Right cardiac atrium (tissue), 5 donors: ENCODE measurements around the gene ASPG. TPM values are rescaled to one million over a fixed set of nuclear protein-coding genes. Genes with fewer than 3 reads are reported as not detected.

Experiments used
- ATAC-seq, 2 donors: fragments of 200-7000 bp; cut with Tn5 transposase; one replicate each; pipeline versions ENCODE4 v1.8.0 to v1.9.1; 2020; ENCODE audit warnings: moderate library complexity in 2 of 2, mild to moderate bottlenecking in 1 of 2
- DNase-seq, 3 donors: peaks; one replicate each; pipeline ENCODE4 v3.0.0-alpha.2; 2020
- H3K27ac ChIP-seq: one replicate; pipeline ENCODE4 v1.5.1; 2013; ENCODE audit warnings: mild to moderate bottlenecking, low read length, control low read depth, moderate library complexity
- H3K27me3 ChIP-seq: one replicate; pipeline ENCODE4 v1.6.1; 2013; ENCODE audit not compliant: control insufficient read depth, insufficient read depth
- H3K4me1 ChIP-seq: one replicate; pipeline ENCODE4 v1.6.1; 2013; ENCODE audit warnings: low read length; ENCODE audit not compliant: control insufficient read depth, insufficient read depth
- H3K4me3 ChIP-seq: one replicate; pipeline ENCODE4 v1.5.1; 2013; ENCODE audit warnings: low read length, control low read depth
- H3K9me3 ChIP-seq: one replicate; pipeline ENCODE4 v1.6.1; 2013; ENCODE audit warnings: low read length; ENCODE audit not compliant: control insufficient read depth
- WGBS: extraction: QIAGEN DNeasy Blood & Tissue Kit; methylation state at CpG from one replicate; pipeline ENCODE4 v1.1.7; 2013; 5-methylcytosine and 5-hydroxymethylcytosine counted together
- intact Hi-C, 4 donors: fragments of 100-400 bp; cut with DNase I; formaldehyde crosslinking; loops; one replicate each; pipeline versions ENCODE4 v1.11.0 to v1.14.0; 2022 to 2023
- polyA plus RNA-seq: library from polyadenylated mRNA; stranded (reverse); fragments of 200-250 nt; gene quantifications from one replicate; pipeline ENCODE4 v1.2.3, GENCODE V29; 2013
- total RNA-seq, 4 donors: library from RNA; stranded (reverse); fragmentation: NEBNext Ultra II Directional; extraction: Animal tissue kit (Norgen Biotek cat#: 25700); gene quantifications; one replicate each; pipeline ENCODE4 v1.2.1, GENCODE V29; 2021
- donor health status: healthy with polysubstance abuse.
- donor health status: DM: no; HTN: yes; CAD: no.
- donor health status: DM: no; HTN: no; CAD: no.
- donor health status: DM: no; HTN: yes; CAD: no; lungs with severe emphysema.
- donor health status: DM: yes; HTN: yes; CAD: no.

Gene ASPG
- total and polyA plus RNA-seq, 5 donors, result 99.1 to 307 (median 174) TPM

- Histone ChIP-seq H3K9me3 (no peaks in the 10 kb centered on the region), H3K4me1 (peaks cover 5% of the 10 kb centered on the region), H3K27me3 (no peaks in the 10 kb centered on the region), H3K27ac (peak overlapping the region; percentile 74), H3K4me3 (no peak overlapping the region)
- 47% methylated on average over 16 of the region's 16 CpGs for WGBS
- intact Hi-C loops, result loop anchor here in 1 of 4 donors (10.0 kb wide), 2 partner anchors 478 to 548 kb away; no protein-coding TSS in a partner anchor
- DNase-seq (peak; percentile 63 to 80 (median 79)), ATAC-seq (peak; percentile 38 to 63)
Observed at GRCh38 chr14:104086661-104087461, 1.4 kb downstream of the ASPG start.

- H3K4me1 ChIP-seq, result peaks cover 5% of the 10 kb centered on the region
- WGBS, result 73% methylated on average over 17 of the region's 17 CpGs
- H3K9me3 ChIP-seq, result no peaks in the 10 kb centered on the region
- H3K4me3 ChIP-seq, result no peak overlapping the region
- intact Hi-C loops, result loop anchor here in 1 of 4 donors (10.0 kb wide), 2 partner anchors 477 to 547 kb away; no protein-coding TSS in a partner anchor
- peak in 1 of 3 donors; percentile 30 for DNase-seq
- ATAC-seq, result no peak
- peak overlapping the region; percentile 74 for H3K27ac ChIP-seq
- H3K27me3 ChIP-seq, result no peaks in the 10 kb centered on the region
Observed at GRCh38 chr14:104087505-104087904, 2.0 kb downstream of the ASPG start.

GRCh38 chr14:104087981-104088850 is 2.7 kb downstream of the ASPG start:
- H3K27me3 ChIP-seq, result no peaks in the 10 kb centered on the region
- no peaks in the 10 kb centered on the region for H3K9me3 ChIP-seq
- H3K4me1 ChIP-seq, result peaks cover 5% of the 10 kb centered on the region
- H3K27ac ChIP-seq, result peak overlapping the region; percentile 74
- WGBS, result 54% methylated on average over 23 of the region's 23 CpGs
- intact Hi-C loops, result loop anchor here in 1 of 4 donors (10.0 kb wide), 2 partner anchors 477 to 547 kb away; no protein-coding TSS in a partner anchor
- ATAC-seq (peak; percentile 9 to 48), DNase-seq (peak; percentile 54 to 63 (median 57))
- no peak overlapping the region for H3K4me3 ChIP-seq

DNA sequence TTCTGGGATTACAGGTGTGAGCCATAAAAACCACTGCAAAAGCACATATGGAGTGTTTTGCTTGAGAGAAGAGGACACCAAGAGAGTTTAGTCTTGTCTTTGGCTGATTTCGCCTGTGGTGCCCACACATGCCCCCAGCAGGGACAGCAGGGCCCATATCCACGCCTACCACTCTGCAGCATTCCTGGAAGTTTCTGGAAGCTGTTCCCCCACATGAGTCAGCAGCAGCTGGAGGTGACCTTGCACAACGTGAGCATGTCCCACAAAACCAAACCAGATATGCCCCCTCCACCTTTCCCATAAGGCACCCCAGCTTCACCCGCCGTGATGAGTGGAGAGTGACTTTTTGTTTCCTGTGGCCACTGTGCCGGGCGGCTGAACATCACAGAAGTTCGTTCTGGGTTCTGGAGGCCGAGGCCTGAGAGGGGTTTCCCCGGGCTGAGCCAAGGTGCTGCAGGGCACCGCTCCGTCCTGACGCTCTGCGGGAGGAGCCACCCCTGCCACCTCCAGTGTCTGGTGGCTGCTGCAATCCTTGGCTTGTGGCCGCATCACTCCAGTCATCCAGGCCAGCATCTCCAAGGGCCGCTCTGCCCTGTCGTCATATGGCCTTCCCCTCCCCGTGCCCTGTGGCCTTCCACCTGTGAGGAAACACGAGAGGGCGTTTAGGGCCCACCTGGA is 4.7 kb downstream of the ASPG start:
- H3K27ac ChIP-seq, result no peak overlapping the region
- WGBS, result 92% methylated on average over 20 of the region's 20 CpGs
- DNase-seq (peak in 1 of 3 donors; percentile 37), ATAC-seq (no peak)
- H3K9me3 ChIP-seq, result no peaks in the 10 kb centered on the region
- H3K27me3 ChIP-seq, result no peaks in the 10 kb centered on the region
- intact Hi-C loops, result no loop called here
- peaks cover 2% of the 10 kb centered on the region for H3K4me1 ChIP-seq
- no peak overlapping the region for H3K4me3 ChIP-seq

- no peaks in the 10 kb centered on the region for H3K27me3 ChIP-seq
- ATAC-seq (peak in 1 of 2 donors; percentile 2), DNase-seq (peak; percentile 55 to 82 (median 81))
- H3K4me1 ChIP-seq, result peaks cover 2% of the 10 kb centered on the region
- intact Hi-C loops, result no loop called here
- no peak overlapping the region for H3K4me3 ChIP-seq
- no peak overlapping the region for H3K27ac ChIP-seq
- H3K9me3 ChIP-seq, result no peaks in the 10 kb centered on the region
- WGBS, result 46% methylated on average over 26 of the region's 26 CpGs
Observed at GRCh38 chr14:104091061-104091926, 5.8 kb downstream of the ASPG start.

- no peak overlapping the region for H3K27ac ChIP-seq
- H3K27me3 ChIP-seq, result no peaks in the 10 kb centered on the region
- ATAC-seq, result no peak
Observed at GRCh38 chr14:104091927-104092771, 6.6 kb downstream of the ASPG start.

GRCh38 chr14:104092931-104093365 is 7.4 kb downstream of the ASPG start:
- peaks cover 2% of the 10 kb centered on the region for H3K4me1 ChIP-seq
- intact Hi-C loops, result no loop called here
- ATAC-seq (no peak), DNase-seq (peak in 2 of 3 donors; percentile 34 to 56)
- H3K27ac ChIP-seq, result no peak overlapping the region
- no peaks in the 10 kb centered on the region for H3K9me3 ChIP-seq
- WGBS, result 69% methylated on average over 11 of the region's 11 CpGs
- no peaks in the 10 kb centered on the region for H3K27me3 ChIP-seq
- H3K4me3 ChIP-seq, result no peak overlapping the region

More at GRCh38 chr14:104091927-104092771, 6.6 kb downstream of the ASPG start:
- DNase-seq, result peak; percentile 16 to 57 (median 50)
- intact Hi-C loops, result no loop called here
- H3K4me3 ChIP-seq, result no peak overlapping the region
- peaks cover 2% of the 10 kb centered on the region for H3K4me1 ChIP-seq
- H3K9me3 ChIP-seq, result no peaks in the 10 kb centered on the region
- WGBS, result 82% methylated on average over 23 of the region's 23 CpGs

GRCh38 chr14:104093366-104094055 is 8.0 kb downstream of the ASPG start:
- intact Hi-C loops, result no loop called here
- DNase-seq, result peak; percentile 33 to 67 (median 64)
- ATAC-seq, result peak; percentile 28 to 48

More at GRCh38 chr14:104093366-104094055, 8.0 kb downstream of the ASPG start:
- H3K27ac ChIP-seq, result no peak overlapping the region
- H3K4me3 ChIP-seq, result no peak overlapping the region
- no peaks in the 10 kb centered on the region for H3K4me1 ChIP-seq
- whole genome bisulfite sequencing, result 60% methylated on average over 18 of the region's 18 CpGs
- no peaks in the 10 kb centered on the region for H3K27me3 ChIP-seq
- no peaks in the 10 kb centered on the region for H3K9me3 ChIP-seq
